HG03469 (cell line): ENCODE results near the gene RAB7B.

ENCODE experiments used
- ATAC-seq: cut with Tn5 transposase; IDR thresholded peaks from one replicate; pipeline ENCODE4 v1.9.1; 2021; ENCODE audit warnings: mild to moderate bottlenecking, moderate library complexity, moderate number of reproducible peaks; ENCODE audit not compliant: unreplicated experiment

The RAB7B gene

GRCh38 chr1:205951746-205952145 is 51.4 kb downstream of the RAB7B start:
- no peak for ATAC-seq

GRCh38 chr1:205950826-205951549 is 52.2 kb downstream of the RAB7B start:
- no peak for ATAC-seq

GRCh38 chr1:205950280-205950679 is 52.9 kb downstream of the RAB7B start:
- no peak for ATAC-seq

- ATAC-seq: no peak
Measured at GRCh38 chr1:205949753-205950152, 53.4 kb downstream of the RAB7B start.

GRCh38 chr1:205948886-205949285 is 54.3 kb downstream of the RAB7B start:
- no peak for ATAC-seq

- no peak for ATAC-seq
Measured at GRCh38 chr1:205948039-205948438, 55.2 kb downstream of the RAB7B start.

GRCh38 chr1:205947024-205947423 is 56.2 kb downstream of the RAB7B start:
- no peak for ATAC-seq

GRCh38 chr1:205945069-205945468 is 58.1 kb downstream of the RAB7B start:
- ATAC-seq: no peak

- ATAC-seq: no peak
Measured at GRCh38 chr1:205944525-205944924, 58.7 kb downstream of the RAB7B start.

- ATAC-seq: no peak
Measured at GRCh38 chr1:205943245-205943644, 60.0 kb downstream of the RAB7B start, which contains the start of gene SLC26A9. Gene SLC26A9, minus strand, starts transcription at chr1:205943456. Its CDS starts 7,636 bp downstream, at chr1:205935820.

GRCh38 chr1:205942631-205943159 is 60.5 kb downstream of the RAB7B start:
- no peak for ATAC-seq

- ATAC-seq: no peak
Measured at GRCh38 chr1:205940710-205941109, 62.5 kb downstream of the RAB7B start.

GRCh38 chr1:205939690-205940330 is 63.4 kb downstream of the RAB7B start:
- no peak for ATAC-seq

- ATAC-seq: no peak
Measured at GRCh38 chr1:205938682-205939081, 64.5 kb downstream of the RAB7B start.

- ATAC-seq: no peak
Measured at GRCh38 chr1:205936846-205937586, 66.2 kb downstream of the RAB7B start.

- ATAC-seq: no peak
Measured at GRCh38 chr1:205936311-205936710, 66.9 kb downstream of the RAB7B start.

- ATAC-seq: no peak
Measured at GRCh38 chr1:205935869-205936268, 67.3 kb downstream of the RAB7B start.

GRCh38 chr1:205934788-205935187 is 68.4 kb downstream of the RAB7B start:
- no peak for ATAC-seq

GRCh38 chr1:205933671-205934618 is 69.2 kb downstream of the RAB7B start:
- ATAC-seq: no peak

- no peak for ATAC-seq
Measured at GRCh38 chr1:205932776-205933175, 70.4 kb downstream of the RAB7B start.
